Sigmoid colon (tissue), 7 donors: ENCODE measurements around the gene PCK2. TPM values are rescaled to one million over a fixed set of nuclear protein-coding genes. Genes with fewer than 3 reads are reported as not detected.

ENCODE experiments used
- DNase-seq: peaks from one replicate; pipeline ENCODE4 v3.0.0-alpha.2; 2019
- H3K27ac ChIP-seq, 4 donors: fragments of 200-600 bp; sonication (generic); one replicate each; pipeline ENCODE4 v1.5.1; 2016 to 2019; ENCODE audit warnings: mild to moderate bottlenecking in 1 of 4
- H3K27me3 ChIP-seq, 3 donors: fragments of 200-600 bp; sonication (generic); one replicate each; pipeline ENCODE4 v1.5.1; 2019; ENCODE audit warnings: mild to moderate bottlenecking in 1 of 3
- H3K36me3 ChIP-seq, 4 donors: fragments of 200-600 bp; sonication (generic); one replicate each; pipeline ENCODE4 v1.5.1; 2016 to 2019
- H3K4me1 ChIP-seq, 4 donors: fragments of 200-600 bp; sonication (generic); one replicate each; pipeline ENCODE4 v1.5.1; 2017 to 2019
- H3K4me3 ChIP-seq, 4 donors: fragments of 200-600 bp; sonication (generic); one replicate each; pipeline ENCODE4 v1.5.1; 2017 to 2019; ENCODE audit warnings: mild to moderate bottlenecking in 2 of 4, moderate library complexity in 1 of 4
- H3K9me3 ChIP-seq, 4 donors: fragments of 200-600 bp in 3 of 4; sonication (generic) in 3 of 4; one replicate each; pipeline versions ENCODE4 v1.5.1 to v1.6.1; 2013 to 2019
- CTCF ChIP-seq, 4 experiments: fragments of 450-650 bp in 3 of 4; fragments of 200-600 bp in 1 of 4; IDR thresholded peaks; one replicate each; pipeline ENCODE4 v1.5.1; 2016 to 2019; ENCODE audit warnings: antibody characterized with exemption in 4 of 4, mild to moderate bottlenecking in 3 of 4, moderate library complexity in 2 of 4
- EP300 ChIP-seq, 4 donors: sonication (generic); formaldehyde crosslinking; IDR thresholded peaks; one replicate each; pipeline ENCODE4 v1.6.1; 2017; ENCODE audit warnings: antibody characterized with exemption in 4 of 4
- POLR2A ChIP-seq, 2 donors: fragments of 450-650 bp; IDR thresholded peaks; one replicate each; pipeline ENCODE4 v1.6.1; 2016; ENCODE audit warnings: antibody characterized with exemption in 2 of 2, mild to moderate bottlenecking in 2 of 2, moderate library complexity in 2 of 2
- POLR2AphosphoS5 ChIP-seq, 4 donors: sonication (generic); formaldehyde crosslinking; IDR thresholded peaks; one replicate each; pipeline ENCODE4 v1.6.1; 2017; ENCODE audit warnings: antibody characterized with exemption in 4 of 4
- WGBS, 2 donors: extraction: QIAGEN DNeasy Blood & Tissue Kit; methylation state at CpG; one replicate each; pipeline ENCODE4 v1.1.7; 2013; 5-methylcytosine and 5-hydroxymethylcytosine counted together
- intact Hi-C: fragments of 100-400 bp; cut with DNase I; formaldehyde crosslinking; loops from one replicate; pipeline ENCODE4 v1.15.1; 2023
- polyA plus RNA-seq, 3 donors: library from polyadenylated mRNA; stranded (reverse); fragments of 200-250 nt; gene quantifications; one replicate each; pipeline ENCODE4 v1.2.3, GENCODE V29; 2013
- total RNA-seq, 4 donors: library from RNA; depleted of rRNA; stranded (reverse); fragments of >200 nt; gene quantifications; one replicate each; pipeline ENCODE4 v1.1.0, GENCODE V29; 2016
- donor health status: healthy with polysubstance abuse.
- donor health status: Bipolar disorder and iron deficiency.
- donor health status: healthy.

PCK2 gene
- total and polyA plus RNA-seq, 7 donors: 7.1 to 109 (median 12.2) TPM

- Histone ChIP-seq H3K27ac (no peak overlapping the region), H3K4me3 (no peak overlapping the region), H3K4me1 (peaks cover 0 to 5% (median 2%) of the 10 kb centered on the region in 4 donors), H3K9me3 (no peaks in the 10 kb centered on the region), H3K27me3 (no peaks in the 10 kb centered on the region), H3K36me3 (no peaks in the 10 kb centered on the region)
- WGBS, 2 donors: 82 to 87% methylated on average over 3 of the region's 3 CpGs
- no peak for DNase-seq
- no peak for TF ChIP-seq EP300 (IDR thresholded peaks at IDR 0.05)
- no peak for TF ChIP-seq CTCF (IDR thresholded peaks at IDR 0.05)
- TF ChIP-seq POLR2A (IDR thresholded peaks at IDR 0.05): no peak
- TF ChIP-seq POLR2AphosphoS5 (IDR thresholded peaks at IDR 0.05): no peak
- intact Hi-C loops: no loop called here
These were observed 7.7 kb upstream of the PCK2 start for GRCh38 chr14:24086193-24086955.

GRCh38 chr14:24087004-24087403 is 7.1 kb upstream of the PCK2 start:
- 81 to 88% methylated on average over 1 of the region's 1 CpG for WGBS, 2 donors

GRCh38 chr14:24088095-24088494 is 6.0 kb upstream of the PCK2 start:
- 85 to 89% methylated on average over 2 of the region's 2 CpGs for WGBS, 2 donors
- no peaks in the 10 kb centered on the region for H3K9me3 ChIP-seq
- intact Hi-C loops: no loop called here
- H3K27ac ChIP-seq: no peak overlapping the region
- peaks cover 0 to under 1% (median 0%) of the 10 kb centered on the region in 4 donors for H3K4me1 ChIP-seq
- no peak for TF ChIP-seq CTCF (IDR thresholded peaks at IDR 0.05)
- TF ChIP-seq POLR2AphosphoS5 (IDR thresholded peaks at IDR 0.05): no peak
- no peaks in the 10 kb centered on the region for H3K27me3 ChIP-seq
- no peaks in the 10 kb centered on the region for H3K36me3 ChIP-seq
- no peak overlapping the region for H3K4me3 ChIP-seq
- no peak for DNase-seq

More at GRCh38 chr14:24087004-24087403, 7.1 kb upstream of the PCK2 start:
- no peaks in the 10 kb centered on the region for H3K27me3 ChIP-seq
- H3K9me3 ChIP-seq: no peaks in the 10 kb centered on the region
- H3K4me1 ChIP-seq: no peaks in the 10 kb centered on the region
- no peak overlapping the region for H3K4me3 ChIP-seq
- intact Hi-C loops: no loop called here
- TF ChIP-seq POLR2A (IDR thresholded peaks at IDR 0.05): no peak
- no peak for TF ChIP-seq POLR2AphosphoS5 (IDR thresholded peaks at IDR 0.05)
- TF ChIP-seq EP300 (IDR thresholded peaks at IDR 0.05): no peak
- TF ChIP-seq CTCF (IDR thresholded peaks at IDR 0.05): no peak
- H3K36me3 ChIP-seq: no peaks in the 10 kb centered on the region
- no peak overlapping the region for H3K27ac ChIP-seq
- no peak for DNase-seq

- intact Hi-C loops: loop anchor here (1.0 to 10.0 kb wide), 4 partner anchors 32 to 455 kb away; partner anchors contain the start of genes DHRS2 and DHRS4L2
- H3K27ac ChIP-seq: no peak overlapping the region
- H3K4me3 ChIP-seq: no peak overlapping the region
- DNase-seq: no peak
- 84 to 88% methylated on average over 6 of the region's 6 CpGs for WGBS, 2 donors
- no peaks in the 10 kb centered on the region for H3K9me3 ChIP-seq
- TF ChIP-seq POLR2AphosphoS5 (IDR thresholded peaks at IDR 0.05) (no peak), EP300 (IDR thresholded peaks at IDR 0.05) (no peak), CTCF (IDR thresholded peaks at IDR 0.05) (no peak), POLR2A (IDR thresholded peaks at IDR 0.05) (no peak)
- H3K4me1 ChIP-seq: peaks cover 0 to 12% (median 6%) of the 10 kb centered on the region in 4 donors
- no peaks in the 10 kb centered on the region for H3K27me3 ChIP-seq
- H3K36me3 ChIP-seq: no peaks in the 10 kb centered on the region
These were observed 4.2 kb upstream of the PCK2 start for GRCh38 chr14:24089890-24090289.
